CD4-positive, alpha-beta memory T cell (primary cell): ENCODE measurements around the gene KLK5. TPM values are rescaled to one million over a fixed set of nuclear protein-coding genes. Genes with fewer than 3 reads are reported as not detected.

Experiments
- CTCF ChIA-PET: fragments of 350-600 bp; sonication (Branson Sonifier 250); formaldehyde crosslinking; loops from one replicate; lab custom pipeline; 2021; ENCODE audit warnings: inconsistent platforms; ENCODE audit not compliant: partially characterized antibody; lab: Charles Lee
- POLR2A ChIA-PET: fragments of 350-600 bp; sonication (Branson Sonifier 250); formaldehyde crosslinking; loops from one replicate; lab custom pipeline; 2021; ENCODE audit not compliant: partially characterized antibody; lab: Charles Lee
- DNase-seq, 5 donors: peaks; one replicate each; pipeline versions ENCODE4 v3.0.0 to v3.0.0-alpha.2; 2020 to 2022; ENCODE audit warnings: mixed read lengths in 1 of 5
- H3K27ac ChIP-seq: one replicate; pipeline ENCODE4 v1.7.0; 2013; ENCODE audit warnings: low read depth, low read length
- H3K27me3 ChIP-seq: 2 replicates; pipeline ENCODE4 v1.7.0; 2013; ENCODE audit warnings: mild to moderate bottlenecking, low read length, moderate library complexity; ENCODE audit not compliant: insufficient read depth
- H3K36me3 ChIP-seq: 2 replicates; pipeline ENCODE4 v1.7.0; 2013; ENCODE audit warnings: mild to moderate bottlenecking, low read length, moderate library complexity; ENCODE audit not compliant: insufficient read depth
- H3K4me1 ChIP-seq: 2 replicates; pipeline ENCODE4 v1.7.0; 2013; ENCODE audit warnings: mild to moderate bottlenecking, low read length, moderate library complexity; ENCODE audit not compliant: insufficient read depth
- H3K4me3 ChIP-seq, 2 donors: one replicate each; pipeline ENCODE4 v1.7.0; 2013; ENCODE audit warnings: low read length in 2 of 2, mild to moderate bottlenecking in 1 of 2
- H3K9me3 ChIP-seq, 2 donors: one replicate each; pipeline ENCODE4 v1.7.0; 2013; ENCODE audit warnings: low read length in 2 of 2, control low read depth in 1 of 2; ENCODE audit not compliant: control insufficient read depth in 1 of 2
- H3K27ac Mint-ChIP-seq, 7 donors: one replicate each; pipeline ENCODE4 v1.8.0; 2020 to 2021; ENCODE audit warnings: mixed read lengths in 7 of 7, mild to moderate bottlenecking in 6 of 7, inconsistent platforms in 3 of 7, moderate library complexity in 3 of 7
- H3K27me3 Mint-ChIP-seq, 2 donors: one replicate each; pipeline ENCODE4 v1.8.0; 2020 to 2021; ENCODE audit warnings: mixed read lengths in 2 of 2
- H3K36me3 Mint-ChIP-seq, 2 donors: one replicate each; pipeline ENCODE4 v1.8.0; 2020 to 2021; ENCODE audit warnings: mixed read lengths in 2 of 2, inconsistent platforms in 1 of 2, mild to moderate bottlenecking in 1 of 2
- H3K4me1 Mint-ChIP-seq, 4 donors: one replicate each; pipeline ENCODE4 v1.8.0; 2020 to 2021; ENCODE audit warnings: mixed read lengths in 4 of 4, mild to moderate bottlenecking in 1 of 4
- H3K4me3 Mint-ChIP-seq, 8 donors: one replicate each; pipeline ENCODE4 v1.8.0; 2020 to 2021; ENCODE audit warnings: mixed read lengths in 8 of 8, mild to moderate bottlenecking in 7 of 8, moderate library complexity in 6 of 8, inconsistent platforms in 3 of 8
- H3K9me3 Mint-ChIP-seq, 8 donors: one replicate each; pipeline ENCODE4 v1.8.0; 2020 to 2021; ENCODE audit warnings: mixed read lengths in 8 of 8, mild to moderate bottlenecking in 5 of 8, inconsistent platforms in 3 of 8, moderate library complexity in 1 of 8
- intact Hi-C: fragments of 100-400 bp; cut with micrococcal nuclease; formaldehyde crosslinking; loops from one replicate; pipeline ENCODE4 v1.15.1; 2023
- polyA plus RNA-seq, 2 donors: library from polyadenylated mRNA; unstranded; fragments of 300-500 nt; fragmentation: Illumina TruSeq; gene quantifications; one replicate each; pipeline ENCODE4 v1.2.3, GENCODE V29; 2021
- total RNA-seq, 2 experiments: library from RNA; stranded (reverse); gene quantifications; one replicate each; pipeline ENCODE4 v1.2.3, GENCODE V29; 2021

Gene KLK5
- total and polyA plus RNA-seq, 4 experiments from 2014 or later, result not detected

GRCh38 chr19:50957587-50957986 is 4.7 kb upstream of the KLK5 start:
- Histone ChIP-seq H3K27ac (no peak overlapping the region), H3K36me3 (no peaks in the 10 kb centered on the region), H3K9me3 (no peaks in the 10 kb centered on the region), H3K4me3 (no peak overlapping the region), H3K4me1 (no peaks in the 10 kb centered on the region), H3K27me3 (no peaks in the 10 kb centered on the region)
- no peak for DNase-seq
- H3K27ac Mint-ChIP-seq, result no peak overlapping the region
- H3K9me3 Mint-ChIP-seq, result peaks cover under 1 to 9% (median 5%) of the 10 kb centered on the region in 8 donors
- peaks cover 0 to 4% of the 10 kb centered on the region in 2 donors for H3K36me3 Mint-ChIP-seq
- peak overlapping the region in 1 of 8 donors; percentile 33 for H3K4me3 Mint-ChIP-seq
- H3K27me3 Mint-ChIP-seq, result peaks cover 25 to 31% of the 10 kb centered on the region in 2 donors
- POLR2A ChIA-PET, result no interaction called here
- H3K4me1 Mint-ChIP-seq, result peaks cover 0 to 2% (median 0%) of the 10 kb centered on the region in 4 donors
- CTCF ChIA-PET, result no interaction called here
- intact Hi-C loops, result no loop called here

DNA sequence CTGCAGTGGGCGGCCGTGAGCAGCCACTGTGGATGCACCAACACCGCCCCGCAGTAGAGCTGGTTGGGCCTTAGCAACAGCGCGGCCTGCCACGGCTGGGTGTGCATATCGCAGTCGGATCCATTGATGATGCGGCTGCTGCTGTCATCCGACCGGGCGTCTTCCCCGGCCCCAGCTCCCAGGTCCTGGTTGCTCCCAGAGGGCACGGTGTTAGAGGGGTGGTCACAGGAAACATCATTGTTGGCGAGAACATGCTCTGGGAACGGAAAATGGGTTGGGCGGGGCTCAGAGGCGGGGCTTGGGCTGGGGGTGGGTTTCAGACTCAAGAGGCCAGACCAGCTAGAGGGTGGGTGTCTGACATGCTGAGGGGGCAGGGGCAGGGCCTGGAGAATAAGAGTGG is 3.0 kb downstream of the KLK5 start:
- Histone ChIP-seq H3K36me3 (no peaks in the 10 kb centered on the region), H3K4me3 (no peak overlapping the region), H3K27me3 (no peaks in the 10 kb centered on the region), H3K4me1 (no peaks in the 10 kb centered on the region), H3K27ac (no peak overlapping the region), H3K9me3 (no peaks in the 10 kb centered on the region)
- H3K27ac Mint-ChIP-seq, result peak overlapping the region in 1 of 7 donors; percentile 8
- peaks cover 0 to 6% (median under 1%) of the 10 kb centered on the region in 8 donors for H3K9me3 Mint-ChIP-seq
- peaks cover 23 to 28% of the 10 kb centered on the region in 2 donors for H3K27me3 Mint-ChIP-seq
- H3K36me3 Mint-ChIP-seq, result no peaks in the 10 kb centered on the region
- peaks cover 0 to 2% (median 0%) of the 10 kb centered on the region in 4 donors for H3K4me1 Mint-ChIP-seq
- ChIA-PET CTCF (no interaction called here), POLR2A (no interaction called here)
- DNase-seq, result no peak
- intact Hi-C loops, result no loop called here
- H3K4me3 Mint-ChIP-seq, result no peak overlapping the region

- H3K27me3 Mint-ChIP-seq, result peaks cover 18 to 32% of the 10 kb centered on the region in 2 donors
- no peak overlapping the region for H3K27ac ChIP-seq
- H3K4me1 ChIP-seq, result no peaks in the 10 kb centered on the region
- no peaks in the 10 kb centered on the region for H3K4me1 Mint-ChIP-seq
- no peaks in the 10 kb centered on the region for H3K36me3 ChIP-seq
- H3K27me3 ChIP-seq, result no peaks in the 10 kb centered on the region
- no peak overlapping the region for H3K4me3 Mint-ChIP-seq
- H3K4me3 ChIP-seq, result no peak overlapping the region
- H3K27ac Mint-ChIP-seq, result no peak overlapping the region
- DNase-seq, result no peak
- POLR2A ChIA-PET, result no interaction called here
- intact Hi-C loops, result no loop called here
- no peaks in the 10 kb centered on the region for H3K9me3 ChIP-seq
- CTCF ChIA-PET, result interaction anchor here (1.4 kb wide), 1 partner anchor 21 kb away, joined by 3 read pairs; no protein-coding TSS in a partner anchor
- peaks cover 0 to 11% (median 3%) of the 10 kb centered on the region in 8 donors for H3K9me3 Mint-ChIP-seq
- no peaks in the 10 kb centered on the region for H3K36me3 Mint-ChIP-seq
These were observed 5.7 kb downstream of the KLK5 start for GRCh38 chr19:50947123-50947522.

DNA sequence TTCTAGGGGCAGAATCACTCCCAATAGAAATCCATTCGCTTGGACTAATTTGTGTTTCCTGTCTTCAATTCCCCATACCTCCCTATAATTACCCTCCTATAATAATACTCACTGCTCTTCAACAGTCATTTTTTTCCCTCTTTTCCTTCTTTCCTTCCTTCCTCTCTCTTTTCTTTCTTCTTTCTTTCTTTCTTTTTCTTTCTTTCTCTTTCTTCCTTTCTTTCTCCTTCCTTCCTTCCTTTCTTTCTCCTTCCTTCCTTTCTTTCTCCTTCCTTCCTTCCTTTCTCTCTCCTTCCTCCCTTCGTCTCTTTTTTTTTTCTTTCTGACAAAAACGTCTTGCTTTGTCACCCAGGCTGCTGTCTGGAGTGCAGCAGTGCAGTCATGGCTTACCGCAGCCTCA is 8.0 kb downstream of the KLK5 start:
- Histone ChIP-seq H3K27ac (no peak overlapping the region), H3K36me3 (no peaks in the 10 kb centered on the region), H3K27me3 (no peaks in the 10 kb centered on the region), H3K4me3 (no peak overlapping the region), H3K4me1 (no peaks in the 10 kb centered on the region), H3K9me3 (no peaks in the 10 kb centered on the region)
- Mint-ChIP-seq H3K4me3 (no peak overlapping the region), H3K9me3 (peaks cover 0 to 18% (median 4%) of the 10 kb centered on the region in 8 donors), H3K27ac (no peak overlapping the region), H3K4me1 (no peaks in the 10 kb centered on the region), H3K36me3 (no peaks in the 10 kb centered on the region), H3K27me3 (peaks cover 12 to 26% of the 10 kb centered on the region in 2 donors)
- DNase-seq, result no peak
- POLR2A ChIA-PET, result no interaction called here
- intact Hi-C loops, result no loop called here
- CTCF ChIA-PET, result no interaction called here

DNA sequence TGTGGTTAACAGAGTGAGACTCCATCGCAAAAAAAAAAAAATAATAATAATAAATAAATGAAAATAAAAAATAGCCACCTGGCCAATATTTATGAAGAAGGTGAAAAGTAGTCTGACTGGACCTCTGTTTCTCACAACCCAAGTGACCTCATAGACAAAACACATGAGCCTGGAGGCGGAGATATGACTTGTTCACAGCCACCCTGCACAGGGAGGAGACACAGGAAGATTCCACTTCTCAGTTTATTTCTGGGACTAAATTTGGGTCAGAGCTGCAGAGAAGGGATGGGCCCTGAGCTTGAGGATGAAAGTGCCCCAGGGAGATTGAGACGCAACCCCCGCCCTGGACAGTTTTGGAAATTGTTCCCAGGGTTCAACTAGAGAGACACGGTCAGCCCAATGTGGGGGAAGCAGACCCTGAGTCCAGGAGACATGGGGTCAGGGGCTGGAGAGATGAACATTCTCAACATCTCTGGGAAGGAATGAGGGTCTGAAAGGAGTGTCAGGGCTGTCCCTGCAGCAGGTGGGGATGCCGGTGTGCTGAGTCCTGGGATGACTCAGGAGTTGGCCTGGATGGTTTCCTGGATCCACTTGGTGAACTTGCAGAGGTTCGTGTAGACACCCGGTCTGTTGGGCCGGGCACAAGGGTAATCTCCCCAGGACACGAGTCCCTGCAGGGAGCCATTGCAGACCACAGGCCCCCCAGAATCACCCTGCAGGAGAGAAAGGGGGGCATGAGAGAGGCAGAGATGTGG is 9.6 kb downstream of the KLK5 start:
- CTCF ChIA-PET, result no interaction called here
- intact Hi-C loops, result no loop called here
- H3K9me3 ChIP-seq, result no peaks in the 10 kb centered on the region
- H3K9me3 Mint-ChIP-seq, result peaks cover 0 to 18% (median 7%) of the 10 kb centered on the region in 8 donors
- H3K4me3 Mint-ChIP-seq, result no peak overlapping the region
- no peaks in the 10 kb centered on the region for H3K4me1 Mint-ChIP-seq
- DNase-seq, result no peak
- peaks cover 9 to 21% of the 10 kb centered on the region in 2 donors for H3K27me3 Mint-ChIP-seq
- no peaks in the 10 kb centered on the region for H3K27me3 ChIP-seq
- POLR2A ChIA-PET, result no interaction called here
- H3K4me1 ChIP-seq, result no peaks in the 10 kb centered on the region
- H3K4me3 ChIP-seq, result no peak overlapping the region
- no peaks in the 10 kb centered on the region for H3K36me3 ChIP-seq
- H3K36me3 Mint-ChIP-seq, result no peaks in the 10 kb centered on the region
- H3K27ac ChIP-seq, result no peak overlapping the region
- no peak overlapping the region for H3K27ac Mint-ChIP-seq

GRCh38 chr19:50939596-50939995 is 13.2 kb downstream of the KLK5 start:
- H3K27ac Mint-ChIP-seq, result no peak overlapping the region
- H3K4me3 ChIP-seq, result no peak overlapping the region
- H3K36me3 ChIP-seq, result no peaks in the 10 kb centered on the region
- H3K27me3 Mint-ChIP-seq, result peaks cover 11 to 26% of the 10 kb centered on the region in 2 donors
- H3K4me3 Mint-ChIP-seq, result no peak overlapping the region
- ChIA-PET CTCF (no interaction called here), POLR2A (no interaction called here)
- no peak overlapping the region for H3K27ac ChIP-seq
- no peaks in the 10 kb centered on the region for H3K27me3 ChIP-seq
- peaks cover 0 to 12% (median 5%) of the 10 kb centered on the region in 8 donors for H3K9me3 Mint-ChIP-seq
- no peaks in the 10 kb centered on the region for H3K4me1 ChIP-seq
- intact Hi-C loops, result no loop called here
- H3K4me1 Mint-ChIP-seq, result no peaks in the 10 kb centered on the region
- DNase-seq, result no peak
- H3K9me3 ChIP-seq, result no peaks in the 10 kb centered on the region
- no peaks in the 10 kb centered on the region for H3K36me3 Mint-ChIP-seq

DNA sequence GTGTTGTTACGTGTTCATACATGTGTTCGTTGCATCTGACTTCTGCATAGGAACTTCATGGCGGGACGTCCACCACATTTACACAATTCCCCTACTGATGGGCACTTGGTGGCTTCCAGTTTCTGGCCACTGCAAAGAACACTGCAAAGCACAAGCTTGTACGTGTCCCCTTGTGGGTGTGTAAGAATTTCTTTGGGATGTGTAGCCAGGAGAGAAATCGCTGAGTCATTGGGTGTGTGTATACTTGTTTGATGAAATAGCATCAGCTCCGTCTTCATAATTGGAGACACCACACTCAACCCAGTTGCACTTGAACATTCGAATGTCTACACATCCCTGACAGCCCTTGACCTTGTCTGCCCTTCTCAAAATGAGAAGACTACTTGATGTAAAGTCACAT is 19.2 kb downstream of the KLK5 start:
- ChIA-PET CTCF (interaction anchor here (2.9 kb wide), 1 partner anchor 10 kb away, joined by 23 read pairs; no protein-coding TSS in a partner anchor), POLR2A (no interaction called here)
- no peaks in the 10 kb centered on the region for H3K4me1 ChIP-seq
- H3K36me3 ChIP-seq, result no peaks in the 10 kb centered on the region
- H3K4me3 ChIP-seq, result no peak overlapping the region
- DNase-seq, result no peak
- intact Hi-C loops, result no loop called here
- Mint-ChIP-seq H3K4me3 (no peak overlapping the region), H3K9me3 (no peaks in the 10 kb centered on the region), H3K4me1 (peaks cover 0 to 4% (median 3%) of the 10 kb centered on the region in 4 donors), H3K27me3 (peaks cover 18 to 24% of the 10 kb centered on the region in 2 donors), H3K36me3 (no peaks in the 10 kb centered on the region), H3K27ac (no peak overlapping the region)
- H3K27me3 ChIP-seq, result no peaks in the 10 kb centered on the region
- H3K27ac ChIP-seq, result no peak overlapping the region
- H3K9me3 ChIP-seq, result no peaks in the 10 kb centered on the region
